Effector memory CD8-positive, alpha-beta T cell (primary cell): ENCODE data around the gene HOXB3.

Experiments
- ATAC-seq: fragments of 150-1000 bp; cut with Tn5 transposase; replicated peaks from 2 replicates; pipeline ENCODE4 v1.10.0; 2021; ENCODE audit warnings: mild to moderate bottlenecking, moderate library complexity
- DNase-seq, 3 experiments: peaks; one replicate each; pipeline ENCODE4 v3.0.0; 2021
- H3K27ac Mint-ChIP-seq, 2 donors: one replicate each; pipeline ENCODE4 v1.8.0; 2022; ENCODE audit warnings: mild to moderate bottlenecking in 2 of 2, mixed read lengths in 2 of 2, moderate library complexity in 2 of 2
- H3K27me3 Mint-ChIP-seq, 2 donors: one replicate each; pipeline ENCODE4 v1.8.0; 2022; ENCODE audit warnings: mixed read lengths in 2 of 2
- H3K36me3 Mint-ChIP-seq: one replicate; pipeline ENCODE4 v1.8.0; 2022; ENCODE audit warnings: mild to moderate bottlenecking, moderate library complexity, mixed read lengths; ENCODE audit not compliant: insufficient read depth
- H3K4me1 Mint-ChIP-seq, 2 donors: one replicate each; pipeline ENCODE4 v1.8.0; 2022; ENCODE audit warnings: low read depth in 2 of 2, mixed read lengths in 2 of 2
- H3K4me3 Mint-ChIP-seq, 2 donors: one replicate each; pipeline ENCODE4 v1.8.0; 2022; ENCODE audit warnings: mild to moderate bottlenecking in 2 of 2, mixed read lengths in 2 of 2, moderate library complexity in 2 of 2
- H3K9me3 Mint-ChIP-seq, 2 donors: one replicate each; pipeline ENCODE4 v1.8.0; 2022; ENCODE audit warnings: mixed read lengths in 2 of 2
- total RNA-seq, 9 experiments: gene quantifications; one replicate each; lab custom pipeline; 2026; lab: John Stamatoyannopoulos, UW

Gene HOXB3
- 0.24 to 10.1 (median 3.4) reads per million in 9 experiments for total RNA-seq

GRCh38 chr17:48589831-48590606 is at the start of gene HOXB3:
HOXB3 (minus strand) TSS chr17:48590241; CDS start chr17:48552474, 37,767 bp downstream.
- ATAC-seq, result no peak
- H3K4me1 Mint-ChIP-seq, result peaks cover 28 to 30% of the 10 kb centered on the region in 2 donors
- peaks cover 35 to 79% of the 10 kb centered on the region in 2 donors for H3K27me3 Mint-ChIP-seq
- no peak within 1 kb of the TSS for H3K4me3 Mint-ChIP-seq
- peaks cover 7% of the 10 kb centered on the region for H3K36me3 Mint-ChIP-seq
- H3K9me3 Mint-ChIP-seq, result no peaks in the 10 kb centered on the region
- no peak within 1 kb of the TSS for H3K27ac Mint-ChIP-seq
- no peak for DNase-seq

DNA sequence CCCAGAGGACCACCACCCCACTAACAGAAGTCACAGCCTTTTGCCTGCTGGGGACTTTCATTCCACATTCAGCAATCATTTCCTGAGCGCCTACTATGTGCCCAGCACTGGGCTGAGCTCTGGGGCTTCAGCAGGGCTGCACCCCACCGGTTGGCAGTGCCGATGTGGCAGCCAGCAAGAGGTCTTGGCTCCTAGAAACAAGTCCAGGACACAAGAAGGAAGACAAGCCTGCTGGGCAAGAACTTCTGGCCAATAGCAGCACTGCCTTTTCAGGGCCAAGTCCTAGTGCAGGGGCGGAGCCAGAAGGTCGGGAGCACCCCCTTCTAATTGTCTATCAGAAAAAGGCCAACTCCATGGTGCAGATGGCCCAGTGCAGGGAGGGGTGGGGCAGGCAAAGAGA is 49.1 kb upstream of the HOXB3 start:
- Mint-ChIP-seq H3K4me3 (no peak overlapping the region), H3K9me3 (no peaks in the 10 kb centered on the region), H3K4me1 (peaks cover 11 to 17% of the 10 kb centered on the region in 2 donors), H3K27ac (no peak overlapping the region), H3K36me3 (peaks cover 9% of the 10 kb centered on the region), H3K27me3 (peaks cover 69 to 100% of the 10 kb centered on the region in 2 donors)
- ATAC-seq (no peak), DNase-seq (no peak)

GRCh38 chr17:48637323-48638260 is 47.6 kb upstream of the HOXB3 start:
- Mint-ChIP-seq H3K9me3 (no peaks in the 10 kb centered on the region), H3K4me3 (peak overlapping the region in 1 of 2 donors; percentile 62), H3K27ac (no peak overlapping the region), H3K27me3 (peaks cover 67 to 100% of the 10 kb centered on the region in 2 donors), H3K36me3 (peaks cover 11% of the 10 kb centered on the region), H3K4me1 (peaks cover 11 to 15% of the 10 kb centered on the region in 2 donors)
- DNase-seq (no peak), ATAC-seq (no peak)

DNA sequence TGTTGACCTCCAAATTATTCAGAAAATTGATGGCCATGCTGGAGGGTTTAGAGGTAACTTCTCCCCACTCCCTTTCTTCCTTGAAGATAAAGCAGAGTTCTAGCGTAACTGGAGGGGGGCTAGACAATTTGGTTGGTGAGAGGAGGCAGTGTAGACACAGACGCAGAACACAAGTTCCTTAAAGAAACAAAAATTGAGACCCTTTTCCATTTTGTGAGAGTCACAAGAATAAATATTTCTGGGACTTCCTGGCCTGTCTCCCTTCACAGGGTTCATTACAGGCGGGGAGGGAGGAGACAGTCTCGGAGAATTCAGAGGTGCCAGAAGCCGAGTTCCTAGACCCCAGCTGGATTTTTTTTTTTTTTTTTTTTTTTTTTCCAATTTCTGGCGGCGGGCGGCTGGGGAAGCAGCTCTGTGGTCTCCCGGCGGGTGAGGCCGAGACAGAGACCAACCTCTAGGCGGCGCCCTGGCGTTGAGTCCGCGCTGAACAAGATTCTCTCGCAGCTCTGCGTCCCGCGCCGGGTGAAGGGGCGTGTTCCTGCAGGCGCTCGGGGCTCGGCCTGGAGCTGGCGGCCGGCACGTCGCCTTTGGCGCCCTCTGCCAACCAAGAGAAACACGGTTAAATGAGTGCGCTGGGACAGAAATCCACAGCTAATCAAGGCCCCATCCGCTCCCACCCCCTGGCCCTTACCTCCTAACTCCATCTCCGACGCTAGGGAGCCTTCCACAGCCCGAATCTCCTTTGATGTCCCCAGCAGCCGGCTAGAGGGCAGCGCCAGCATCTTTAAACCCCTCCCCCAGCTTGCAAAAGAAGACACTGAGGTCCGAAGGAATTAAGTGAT is 46.4 kb upstream of the HOXB3 start:
- peaks cover 11% of the 10 kb centered on the region for H3K36me3 Mint-ChIP-seq
- DNase-seq (peak; percentile 59 to 61 (median 60)), ATAC-seq (peak; percentile 91)
- H3K4me3 Mint-ChIP-seq, result peak overlapping the region in 1 of 2 donors; percentile 62
- no peaks in the 10 kb centered on the region for H3K9me3 Mint-ChIP-seq
- H3K27ac Mint-ChIP-seq, result no peak overlapping the region
- H3K27me3 Mint-ChIP-seq, result peaks cover 61 to 100% of the 10 kb centered on the region in 2 donors
- peaks cover 7 to 8% of the 10 kb centered on the region in 2 donors for H3K4me1 Mint-ChIP-seq

- no peaks in the 10 kb centered on the region for H3K9me3 Mint-ChIP-seq
- peak overlapping the region in 1 of 2 donors; percentile 53 for H3K4me3 Mint-ChIP-seq
- H3K27me3 Mint-ChIP-seq, result peaks cover 68 to 100% of the 10 kb centered on the region in 2 donors
- ATAC-seq (no peak), DNase-seq (no peak)
- peaks cover 5 to 6% of the 10 kb centered on the region in 2 donors for H3K4me1 Mint-ChIP-seq
- no peak overlapping the region for H3K27ac Mint-ChIP-seq
- H3K36me3 Mint-ChIP-seq, result peaks cover 8% of the 10 kb centered on the region
Measured at GRCh38 chr17:48634493-48635208, 44.6 kb upstream of the HOXB3 start.

GRCh38 chr17:48633266-48633677 is 43.2 kb upstream of the HOXB3 start:
- Mint-ChIP-seq H3K27ac (no peak overlapping the region), H3K9me3 (no peaks in the 10 kb centered on the region), H3K36me3 (peaks cover 8% of the 10 kb centered on the region), H3K4me1 (peaks cover 5 to 6% of the 10 kb centered on the region in 2 donors), H3K27me3 (peaks cover 78 to 100% of the 10 kb centered on the region in 2 donors), H3K4me3 (peak overlapping the region in 1 of 2 donors; percentile 37)
- DNase-seq, result no peak
- ATAC-seq, result no peak

GRCh38 chr17:48632579-48633265 is 42.7 kb upstream of the HOXB3 start:
- peak overlapping the region in 1 of 2 donors; percentile 37 for H3K4me3 Mint-ChIP-seq
- ATAC-seq, result no peak

GRCh38 chr17:48631693-48632578 is 41.9 kb upstream of the HOXB3 start:
- no peak overlapping the region for H3K27ac Mint-ChIP-seq
- no peak for DNase-seq
- H3K4me3 Mint-ChIP-seq, result no peak overlapping the region
- peaks cover 80 to 100% of the 10 kb centered on the region in 2 donors for H3K27me3 Mint-ChIP-seq
- peaks cover 8% of the 10 kb centered on the region for H3K36me3 Mint-ChIP-seq
- no peaks in the 10 kb centered on the region for H3K9me3 Mint-ChIP-seq
- ATAC-seq, result no peak
- H3K4me1 Mint-ChIP-seq, result peaks cover 6% of the 10 kb centered on the region in 2 donors

More at GRCh38 chr17:48632579-48633265, 42.7 kb upstream of the HOXB3 start:
- peaks cover 5 to 6% of the 10 kb centered on the region in 2 donors for H3K4me1 Mint-ChIP-seq
- peaks cover 8% of the 10 kb centered on the region for H3K36me3 Mint-ChIP-seq
- DNase-seq, result no peak
- H3K27ac Mint-ChIP-seq, result no peak overlapping the region
- H3K27me3 Mint-ChIP-seq, result peaks cover 80 to 100% of the 10 kb centered on the region in 2 donors
- H3K9me3 Mint-ChIP-seq, result no peaks in the 10 kb centered on the region

GRCh38 chr17:48630925-48631692 is 41.1 kb upstream of the HOXB3 start:
- ATAC-seq (no peak), DNase-seq (no peak)
- Mint-ChIP-seq H3K27ac (no peak overlapping the region), H3K36me3 (peaks cover 8% of the 10 kb centered on the region), H3K9me3 (no peaks in the 10 kb centered on the region), H3K4me1 (peaks cover 6 to 10% of the 10 kb centered on the region in 2 donors), H3K27me3 (peaks cover 84 to 100% of the 10 kb centered on the region in 2 donors), H3K4me3 (no peak overlapping the region)

DNA sequence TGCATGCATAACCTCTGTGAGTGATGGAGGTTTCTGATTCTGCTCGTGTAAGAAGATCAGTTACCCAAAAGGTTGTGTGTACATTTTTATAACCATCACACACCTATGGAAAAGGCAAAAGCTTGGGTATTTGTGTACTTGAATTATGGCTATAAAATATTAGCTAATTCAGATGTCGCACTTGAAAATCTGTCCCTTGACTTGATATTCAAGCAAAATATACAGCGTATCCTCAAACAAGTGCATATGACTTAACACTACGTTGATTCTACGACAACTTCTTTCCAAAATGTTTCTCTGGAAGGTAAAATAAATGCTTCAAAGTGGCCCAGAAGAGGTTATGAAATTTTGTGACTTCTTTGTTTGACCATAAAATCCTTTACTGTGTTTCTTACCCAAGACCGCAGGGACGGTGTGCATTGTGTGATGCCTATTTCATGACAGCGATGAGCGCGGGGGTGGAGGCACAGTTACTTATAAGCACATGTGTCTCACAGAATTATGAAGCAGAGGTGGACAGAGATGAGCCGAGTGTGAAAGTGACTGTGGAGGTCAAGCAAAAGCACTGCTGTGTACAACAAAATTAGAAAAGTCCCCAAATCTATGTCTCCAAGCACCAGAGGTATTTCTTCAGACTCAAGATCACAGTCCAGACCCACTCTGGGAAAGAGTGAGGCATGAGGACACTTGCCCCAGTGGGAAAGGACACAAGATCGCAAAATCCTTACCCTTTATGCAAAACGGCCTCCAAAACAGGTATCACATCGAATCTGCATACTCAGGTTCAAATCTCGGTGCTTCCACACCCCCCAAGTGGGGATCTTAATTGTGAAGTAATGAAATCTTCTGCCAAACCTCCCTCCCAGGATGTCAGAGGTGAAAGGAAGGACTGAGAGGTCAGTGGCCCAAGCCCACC is 40.2 kb upstream of the HOXB3 start:
- peaks cover 10% of the 10 kb centered on the region for H3K36me3 Mint-ChIP-seq
- no peak overlapping the region for H3K4me3 Mint-ChIP-seq
- H3K4me1 Mint-ChIP-seq, result peaks cover 10 to 16% of the 10 kb centered on the region in 2 donors
- H3K27me3 Mint-ChIP-seq, result peaks cover 83 to 100% of the 10 kb centered on the region in 2 donors
- ATAC-seq (no peak), DNase-seq (no peak)
- no peaks in the 10 kb centered on the region for H3K9me3 Mint-ChIP-seq
- no peak overlapping the region for H3K27ac Mint-ChIP-seq
